HL-60 (cell line): ENCODE measurements around the gene THSD7B.

Experiments
- CTCF ChIP-seq: IDR thresholded peaks from one replicate; pipeline ENCODE4 v1.5.1; 2011; ENCODE audit warnings: low read length, control low read depth, inconsistent platforms; ENCODE audit not compliant: insufficient read depth
- GABPA ChIP-seq: IDR thresholded peaks from 2 replicates; pipeline ENCODE4 v1.6.1; 2012; ENCODE audit warnings: low read depth
- POLR2AphosphoS5 ChIP-seq: IDR thresholded peaks from 2 replicates; pipeline ENCODE4 v1.6.1; 2012; ENCODE audit warnings: low read depth
- REST ChIP-seq: IDR thresholded peaks from 2 replicates; pipeline ENCODE4 v1.6.1; 2012; ENCODE audit warnings: low read depth; ENCODE audit not compliant: insufficient replicate concordance

GRCh38 chr2:136863468-136863867 lies 98.1 kb downstream of the THSD7B start:
- TF ChIP-seq POLR2AphosphoS5 = no peak
- TF ChIP-seq CTCF = no peak
- no peak for TF ChIP-seq GABPA
- no peak for TF ChIP-seq REST
